ENCODE measurements around the gene FKBP1C.
"Not testable (repeated sequence)": the region's sequence is repeated elsewhere in the genome, so short reads cannot be mapped to it uniquely, and the experiment has no call there.

Gene FKBP1C

GRCh38 chr6:63211343-63211742, at the start of gene FKBP1C:
Gene FKBP1C, plus strand, starts transcription at chr6:63211469.
- not testable (repeated sequence) for H3K4me3 ChIP-seq (ENCODE audit: low read depth, low read length); DNase-seq (ENCODE audit: low read depth)

GRCh38 chr6:63164047-63164803, 47.0 kb upstream of the FKBP1C start:
- H3K4me3 ChIP-seq (ENCODE audit: low read depth, low read length); DNase-seq (ENCODE audit: low read depth): not testable (repeated sequence)

GRCh38 chr6:63174173-63174572, 37.1 kb upstream of the FKBP1C start:
- TF ChIP-seq CTCF (IDR thresholded peaks at IDR 0.05; ENCODE audit: low read depth, low read length, missing control alignments): no peak
- DNase-seq (ENCODE audit: low read depth): no peak
- H3K4me3 ChIP-seq (ENCODE audit: low read depth, low read length): no peak overlapping the region

DNA sequence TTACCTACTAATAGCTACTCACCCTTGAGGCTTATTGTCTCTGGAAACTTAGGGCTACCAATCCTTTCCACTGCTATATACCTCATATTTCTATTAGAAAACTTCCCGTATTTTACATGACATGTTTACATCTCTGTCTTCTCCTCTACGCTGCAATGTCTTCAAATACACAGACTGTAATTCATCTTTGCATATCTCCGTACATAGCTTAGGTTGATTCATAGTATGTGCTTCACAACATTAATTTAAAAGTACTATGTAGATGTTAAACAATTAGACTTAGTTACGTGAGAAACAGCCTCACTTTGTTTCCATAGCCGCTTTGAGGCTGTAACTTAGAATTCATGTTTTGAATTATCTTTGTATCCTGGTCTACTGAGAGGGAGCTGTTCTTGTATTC, 35.1 kb upstream of the FKBP1C start:
- no peak for DNase-seq (ENCODE audit: low read depth)
- TF ChIP-seq CTCF (IDR thresholded peaks at IDR 0.05; ENCODE audit: low read depth, low read length, missing control alignments): no peak
- H3K4me3 ChIP-seq (ENCODE audit: low read depth, low read length): no peak overlapping the region

DNA sequence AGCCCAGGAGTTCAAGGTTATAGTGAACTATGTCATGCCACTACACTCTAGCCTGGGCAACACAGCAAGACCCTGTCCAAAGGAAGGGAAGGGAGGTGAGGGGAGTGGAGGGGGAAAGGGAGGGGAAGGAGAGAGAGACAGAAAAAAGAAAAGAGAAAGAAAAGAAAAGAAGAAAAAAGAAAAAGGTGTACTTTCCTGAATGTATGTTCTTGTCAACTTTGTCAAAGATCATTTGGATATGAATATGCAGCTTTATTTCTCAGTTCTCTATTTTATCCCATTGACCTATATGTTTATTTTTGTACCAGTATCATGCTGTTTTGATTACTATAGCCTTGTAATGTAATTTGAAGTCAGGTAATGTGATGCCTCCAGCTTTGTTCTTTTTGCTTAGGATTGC, 30.9 kb upstream of the FKBP1C start:
- TF ChIP-seq CTCF (IDR thresholded peaks at IDR 0.05; ENCODE audit: low read depth, low read length, missing control alignments): no peak
- H3K4me3 ChIP-seq (ENCODE audit: low read depth, low read length): no peak overlapping the region
- no peak for DNase-seq (ENCODE audit: low read depth)

DNA sequence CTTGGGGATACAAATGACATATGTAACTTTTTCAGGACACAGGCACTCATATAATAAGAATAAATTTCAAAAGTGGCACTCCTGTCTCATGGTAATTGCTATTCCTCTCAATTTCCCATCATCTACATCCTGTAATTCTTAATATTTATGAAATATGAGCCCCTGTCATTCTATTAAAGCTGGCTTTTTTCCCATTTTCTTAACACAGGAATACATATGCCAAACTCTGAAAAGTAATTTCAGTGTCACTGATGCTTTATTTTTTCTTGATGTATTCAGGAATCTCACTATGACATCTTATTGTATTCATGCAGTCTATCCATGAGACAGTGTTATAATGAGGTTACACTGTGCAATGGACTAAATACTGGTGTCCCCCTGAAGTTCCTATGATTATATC, 24.3 kb upstream of the FKBP1C start:
- TF ChIP-seq CTCF (IDR thresholded peaks at IDR 0.05; ENCODE audit: low read depth, low read length, missing control alignments): no peak
- H3K4me3 ChIP-seq (ENCODE audit: low read depth, low read length): no peak overlapping the region
- DNase-seq (ENCODE audit: low read depth): no peak

DNA sequence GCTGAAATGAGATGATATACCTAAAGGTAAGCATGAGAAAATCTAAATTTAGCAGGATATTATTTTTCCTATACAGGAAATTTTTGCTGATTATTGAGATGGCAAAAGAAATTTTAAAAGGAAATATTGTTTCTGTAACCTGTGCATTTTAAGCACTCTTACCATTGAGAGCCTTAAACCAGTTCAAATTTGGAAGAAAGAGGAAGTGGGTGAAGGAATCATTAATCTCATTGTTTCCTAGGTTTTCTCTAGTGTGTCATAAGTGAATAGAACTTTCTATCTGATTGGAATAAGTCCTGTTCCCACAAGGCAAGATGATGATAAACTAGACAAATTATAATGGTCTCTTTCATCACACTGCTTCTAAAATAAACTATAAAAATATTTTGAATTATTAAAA, 22.4 kb upstream of the FKBP1C start:
- no peak for DNase-seq (ENCODE audit: low read depth)
- TF ChIP-seq CTCF (IDR thresholded peaks at IDR 0.05; ENCODE audit: low read depth, low read length, missing control alignments): no peak
- no peak overlapping the region for H3K4me3 ChIP-seq (ENCODE audit: low read depth, low read length)

DNA sequence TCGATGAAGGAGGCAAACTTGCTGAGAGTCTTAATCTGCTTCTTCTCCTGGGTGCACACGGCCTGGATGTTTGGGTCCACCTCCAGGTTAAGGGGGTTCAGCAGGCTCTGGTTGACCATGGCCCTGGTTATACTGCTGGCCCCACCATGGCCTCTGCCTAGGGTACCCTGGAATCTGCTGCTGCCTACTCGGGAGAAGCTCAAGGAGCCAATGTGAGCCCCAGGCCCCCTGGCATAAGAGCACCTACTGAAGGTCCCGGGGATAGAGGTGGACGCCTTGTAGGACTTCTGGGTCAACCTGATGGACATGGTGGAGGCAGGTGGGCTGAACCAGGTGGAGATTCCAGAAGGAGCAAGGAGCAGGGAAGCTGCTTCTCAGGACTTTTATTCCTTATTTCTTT, 17.9 kb upstream of the FKBP1C start:
- no peak for DNase-seq (ENCODE audit: low read depth)
- no peak for TF ChIP-seq CTCF (IDR thresholded peaks at IDR 0.05; ENCODE audit: low read depth, low read length, missing control alignments)
- no peak overlapping the region for H3K4me3 ChIP-seq (ENCODE audit: low read depth, low read length)
